NCI-H2107 treated with DMSO at 0.1 percent for 48 hours (cell line): ENCODE data around the gene GTF2I.
"Not testable (repeated sequence)": the region's sequence is repeated elsewhere in the genome, so short reads cannot be mapped to it uniquely, and the experiment has no call there.

Source experiments
- DNase-seq: peaks from one replicate; lab custom pipeline; 2025; ENCODE audit not compliant: unreplicated experiment; lab: John Stamatoyannopoulos, UW

GTF2I gene

GRCh38 chr7:74709880-74710671, 52.6 kb downstream of the GTF2I start:
- no peak for DNase-seq

GRCh38 chr7:74713567-74713966, 56.0 kb downstream of the GTF2I start:
- DNase-seq, result no peak

- no peak for DNase-seq
Measured at GRCh38 chr7:74717889-74718288, 60.4 kb downstream of the GTF2I start.

GRCh38 chr7:74718336-74718735, 60.8 kb downstream of the GTF2I start:
- peak; percentile 36 for DNase-seq

GRCh38 chr7:74722153-74722552, 64.6 kb downstream of the GTF2I start:
- DNase-seq, result peak; percentile 80

- no peak for DNase-seq
Measured at GRCh38 chr7:74725840-74726239, 68.3 kb downstream of the GTF2I start.

- no peak for DNase-seq
Measured at GRCh38 chr7:74726309-74727101, 69.0 kb downstream of the GTF2I start.

GRCh38 chr7:74728686-74729085, 71.2 kb downstream of the GTF2I start:
- not testable (repeated sequence) for DNase-seq

- not testable (repeated sequence) for DNase-seq
Measured at GRCh38 chr7:74730186-74730585, 72.7 kb downstream of the GTF2I start.

GRCh38 chr7:74739974-74740703, 82.6 kb downstream of the GTF2I start:
- DNase-seq, result not testable (repeated sequence)

- DNase-seq, result not testable (repeated sequence)
Measured at GRCh38 chr7:74743936-74744557, 86.5 kb downstream of the GTF2I start.

GRCh38 chr7:74753921-74754482, 96.5 kb downstream of the GTF2I start:
- DNase-seq, result not testable (repeated sequence)

- not testable (repeated sequence) for DNase-seq
Measured at GRCh38 chr7:74756673-74757072, 99.2 kb downstream of the GTF2I start.

GRCh38 chr7:74758268-74758667, 100.8 kb downstream of the GTF2I start:
- DNase-seq, result not testable (repeated sequence)

- DNase-seq, result not testable (repeated sequence)
Measured at GRCh38 chr7:74758982-74759381, 101.5 kb downstream of the GTF2I start.

GRCh38 chr7:74765205-74765918, 107.8 kb downstream of the GTF2I start:
- DNase-seq, result not testable (repeated sequence)

- DNase-seq, result not testable (repeated sequence)
Measured at GRCh38 chr7:74766509-74766908, 109.0 kb downstream of the GTF2I start.

GRCh38 chr7:74766991-74767390, 109.5 kb downstream of the GTF2I start:
- not testable (repeated sequence) for DNase-seq

- DNase-seq, result not testable (repeated sequence)
Measured at GRCh38 chr7:74770062-74770461, 112.5 kb downstream of the GTF2I start.

GRCh38 chr7:74772093-74772492, 114.6 kb downstream of the GTF2I start:
- DNase-seq, result not testable (repeated sequence)
